KOPT-K1 (cell line): Measurements from ENCODE around the gene SLC22A23.
"Not testable (repeated sequence)": the region's sequence is repeated elsewhere in the genome, so short reads cannot be mapped to it uniquely, and the experiment has no call there.

ENCODE experiments used
- H3K27ac ChIP-seq: fragments of 200-600 bp; sonication (generic); 2 replicates; pipeline ENCODE4 v1.5.1; 2016; ENCODE audit warnings: antibody characterized with exemption, mild to moderate bottlenecking, low read depth, low read length; ENCODE audit not compliant: poor library complexity, severe bottlenecking
- H3K36me3 ChIP-seq: fragments of 200-600 bp; sonication (generic); 2 replicates; pipeline ENCODE4 v1.5.1; 2017; ENCODE audit warnings: antibody characterized with exemption, mild to moderate bottlenecking, low read length, moderate library complexity; ENCODE audit not compliant: insufficient read depth
- H3K9me3 ChIP-seq: fragments of 200-600 bp; sonication (generic); 2 replicates; pipeline ENCODE4 v1.5.1; 2017; ENCODE audit warnings: antibody characterized with exemption, low read length, mild to moderate bottlenecking; ENCODE audit not compliant: insufficient read depth, poor library complexity, severe bottlenecking

SLC22A23 gene

GRCh38 chr6:3249821-3250220 lies 207.0 kb downstream of the SLC22A23 start:
- Histone ChIP-seq H3K36me3 (no peaks in the 10 kb centered on the region), H3K27ac (no peak overlapping the region), H3K9me3 (peaks cover 4% of the 10 kb centered on the region)

- Histone ChIP-seq H3K27ac (no peak overlapping the region), H3K9me3 (no peaks in the 10 kb centered on the region), H3K36me3 (no peaks in the 10 kb centered on the region)
Observed at GRCh38 chr6:3247255-3248146, 209.3 kb downstream of the SLC22A23 start.

GRCh38 chr6:3245216-3245615 lies 211.6 kb downstream of the SLC22A23 start:
- no peaks in the 10 kb centered on the region for H3K9me3 ChIP-seq
- H3K36me3 ChIP-seq, result no peaks in the 10 kb centered on the region
- no peak overlapping the region for H3K27ac ChIP-seq

- H3K27ac ChIP-seq, H3K36me3 ChIP-seq, H3K9me3 ChIP-seq: not testable (repeated sequence)
Observed at GRCh38 chr6:3244832-3245161, 212.1 kb downstream of the SLC22A23 start.

GRCh38 chr6:3244003-3244831 lies 212.6 kb downstream of the SLC22A23 start:
- Histone ChIP-seq H3K9me3 (no peaks in the 10 kb centered on the region), H3K27ac (no peak overlapping the region)

GRCh38 chr6:3242768-3243167 lies 214.1 kb downstream of the SLC22A23 start:
- no peaks in the 10 kb centered on the region for H3K9me3 ChIP-seq

More at GRCh38 chr6:3244003-3244831, 212.6 kb downstream of the SLC22A23 start:
- no peaks in the 10 kb centered on the region for H3K36me3 ChIP-seq

GRCh38 chr6:3241745-3242144 lies 215.1 kb downstream of the SLC22A23 start:
- not testable (repeated sequence) for H3K36me3 ChIP-seq, H3K27ac ChIP-seq, H3K9me3 ChIP-seq

More at GRCh38 chr6:3242768-3243167, 214.1 kb downstream of the SLC22A23 start:
- no peaks in the 10 kb centered on the region for H3K36me3 ChIP-seq
- no peak overlapping the region for H3K27ac ChIP-seq

GRCh38 chr6:3240595-3240994 lies 216.3 kb downstream of the SLC22A23 start:
- H3K36me3 ChIP-seq, result no peaks in the 10 kb centered on the region
- H3K27ac ChIP-seq, result no peak overlapping the region
- no peaks in the 10 kb centered on the region for H3K9me3 ChIP-seq

GRCh38 chr6:3239110-3239830 lies 217.6 kb downstream of the SLC22A23 start:
- H3K27ac ChIP-seq, result no peak overlapping the region
- H3K36me3 ChIP-seq, result no peaks in the 10 kb centered on the region
- no peaks in the 10 kb centered on the region for H3K9me3 ChIP-seq

GRCh38 chr6:3237761-3238662 lies 218.8 kb downstream of the SLC22A23 start:
- H3K36me3 ChIP-seq, result no peaks in the 10 kb centered on the region
- H3K9me3 ChIP-seq, result no peaks in the 10 kb centered on the region
- no peak overlapping the region for H3K27ac ChIP-seq

- Histone ChIP-seq H3K9me3 (no peaks in the 10 kb centered on the region), H3K36me3 (no peaks in the 10 kb centered on the region), H3K27ac (no peak overlapping the region)
Observed at GRCh38 chr6:3236005-3236404, 220.8 kb downstream of the SLC22A23 start.

- Histone ChIP-seq H3K9me3 (no peaks in the 10 kb centered on the region), H3K36me3 (no peaks in the 10 kb centered on the region), H3K27ac (no peak overlapping the region)
Observed at GRCh38 chr6:3235486-3235885, 221.4 kb downstream of the SLC22A23 start.

- Histone ChIP-seq H3K9me3 (no peaks in the 10 kb centered on the region), H3K36me3 (no peaks in the 10 kb centered on the region), H3K27ac (no peak overlapping the region)
Observed at GRCh38 chr6:3233904-3234303, 222.9 kb downstream of the SLC22A23 start.

GRCh38 chr6:3233321-3233720 lies 223.5 kb downstream of the SLC22A23 start:
- H3K27ac ChIP-seq, result no peak overlapping the region
- H3K36me3 ChIP-seq, result no peaks in the 10 kb centered on the region
- no peaks in the 10 kb centered on the region for H3K9me3 ChIP-seq
